Small intestine (tissue), 7 donors: Measurements from ENCODE around the gene NBEA. TPM values are rescaled to one million over a fixed set of nuclear protein-coding genes. Genes with fewer than 3 reads are reported as not detected.

Source experiments
- DNase-seq, 2 donors: peaks; one replicate each; pipeline versions ENCODE4 v3.0.0 to v3.0.0-alpha.2; 2013
- FAIRE-seq: peaks from 2 replicates; lab custom pipeline; 2012; peaks lifted over from hg19 to GRCh38; lab: Jason Lieb, UNC
- H3K27ac ChIP-seq, 3 donors: one replicate each; pipeline ENCODE4 v1.5.1; 2013; ENCODE audit warnings: low read length in 2 of 3, mild to moderate bottlenecking in 2 of 3, control low read depth in 1 of 3, inconsistent platforms in 1 of 3, low read depth in 1 of 3, moderate library complexity in 1 of 3
- H3K27me3 ChIP-seq, 3 donors: one replicate each; pipeline ENCODE4 v1.6.1; 2013; ENCODE audit warnings: low read length in 3 of 3, inconsistent platforms in 1 of 3; ENCODE audit not compliant: control insufficient read depth in 3 of 3, insufficient read depth in 3 of 3
- H3K36me3 ChIP-seq, 3 donors: one replicate each; pipeline ENCODE4 v1.6.1; 2013; ENCODE audit warnings: low read length in 3 of 3, inconsistent platforms in 1 of 3, low read depth in 1 of 3, mild to moderate bottlenecking in 1 of 3, moderate library complexity in 1 of 3; ENCODE audit not compliant: control insufficient read depth in 3 of 3, insufficient read depth in 2 of 3
- H3K4me1 ChIP-seq, 3 donors: one replicate each; pipeline ENCODE4 v1.6.1; 2013; ENCODE audit warnings: low read length in 2 of 3, inconsistent platforms in 1 of 3, low read depth in 1 of 3, mild to moderate bottlenecking in 1 of 3, moderate library complexity in 1 of 3; ENCODE audit not compliant: control insufficient read depth in 3 of 3, insufficient read depth in 2 of 3
- H3K4me3 ChIP-seq, 3 donors: one replicate each; pipeline ENCODE4 v1.5.1; 2013; ENCODE audit warnings: low read length in 3 of 3, control low read depth in 1 of 3, inconsistent platforms in 1 of 3, low read depth in 1 of 3, mild to moderate bottlenecking in 1 of 3, moderate library complexity in 1 of 3
- H3K9me3 ChIP-seq, 2 donors: one replicate each; pipeline ENCODE4 v1.6.1; 2013; ENCODE audit warnings: low read depth in 1 of 2, low read length in 1 of 2; ENCODE audit not compliant: control insufficient read depth in 2 of 2, insufficient read depth in 1 of 2
- WGBS, 3 donors: extraction: QIAGEN DNeasy Blood & Tissue Kit; methylation state at CpG; one replicate each; pipeline ENCODE4 v1.1.7; 2013; 5-methylcytosine and 5-hydroxymethylcytosine counted together
- polyA plus RNA-seq, 4 donors: library from polyadenylated mRNA; stranded (reverse) in 3 of 4; unstranded in 1 of 4; fragments of 200-250 nt in 3 of 4; fragments of 120-200 nt in 1 of 4; gene quantifications; one replicate each; pipeline versions ENCODE4 v1.2.1 to v1.2.3, GENCODE V29; 2013
- donor health status: healthy with polysubstance abuse.
- donor health status: control.
- donor health status: control.
- donor health status: Bipolar disorder and iron deficiency.
- donor health status: healthy.

The NBEA gene
- polyA plus RNA-seq, 4 donors = 1.1 to 3.1 (median 2.2) TPM

DNA sequence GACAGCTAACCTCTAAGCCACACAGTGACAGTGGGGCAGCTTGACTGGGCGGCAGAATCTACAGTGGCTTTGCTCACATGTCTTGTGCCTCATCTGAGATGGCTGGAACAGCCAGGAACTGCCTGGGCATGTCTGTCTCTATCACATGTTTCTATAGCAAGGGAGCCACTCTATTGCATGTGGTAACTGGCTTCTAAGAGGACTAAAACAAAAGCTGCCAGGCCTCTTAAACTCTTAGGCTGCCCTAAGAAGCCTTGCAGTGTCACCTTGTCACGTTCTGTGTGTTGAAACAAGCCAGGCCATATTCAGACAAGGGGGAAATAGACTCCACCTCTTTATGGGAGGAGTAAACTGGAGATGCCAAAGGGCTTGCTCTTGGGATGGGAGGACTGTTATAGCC, 657.3 kb downstream of the NBEA start:
- Histone ChIP-seq H3K36me3 (no peaks in the 10 kb centered on the region), H3K9me3 (no peaks in the 10 kb centered on the region), H3K4me3 (no peak overlapping the region), H3K4me1 (peaks cover 0 to 5% (median 0%) of the 10 kb centered on the region in 3 donors), H3K27me3 (no peaks in the 10 kb centered on the region), H3K27ac (no peak overlapping the region)
- 71 to 81% (median 79%) methylated on average over 2 of the region's 2 CpGs for WGBS, 3 donors
- FAIRE-seq (no peak), DNase-seq (no peak)

DNA sequence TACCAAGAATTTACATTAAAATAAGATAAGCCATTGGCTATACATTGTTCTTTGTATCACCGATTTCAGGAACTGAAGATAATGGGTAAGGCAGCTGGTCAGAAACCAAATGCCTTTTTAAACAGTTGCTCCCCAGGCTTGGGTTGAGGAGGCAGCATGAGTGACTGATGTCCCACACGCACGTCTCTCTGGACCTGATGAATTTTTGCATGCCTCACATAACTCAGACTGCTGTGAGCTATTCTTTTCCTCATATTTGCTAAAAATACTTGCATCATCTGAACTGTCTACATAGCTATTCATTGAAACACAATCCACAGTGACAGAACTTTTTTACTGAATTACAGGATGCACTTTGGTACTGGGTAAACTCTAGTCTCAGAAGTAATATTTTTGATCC, 658.1 kb downstream of the NBEA start:
- DNase-seq = no peak
- no peak overlapping the region for H3K27ac ChIP-seq
- no peaks in the 10 kb centered on the region for H3K36me3 ChIP-seq
- 87 to 93% (median 92%) methylated on average over 3 of the region's 3 CpGs for WGBS, 3 donors
- FAIRE-seq = no peak
- H3K27me3 ChIP-seq = no peaks in the 10 kb centered on the region
- H3K4me3 ChIP-seq = no peak overlapping the region
- peaks cover 0 to 5% (median 0%) of the 10 kb centered on the region in 3 donors for H3K4me1 ChIP-seq
- no peaks in the 10 kb centered on the region for H3K9me3 ChIP-seq

DNA sequence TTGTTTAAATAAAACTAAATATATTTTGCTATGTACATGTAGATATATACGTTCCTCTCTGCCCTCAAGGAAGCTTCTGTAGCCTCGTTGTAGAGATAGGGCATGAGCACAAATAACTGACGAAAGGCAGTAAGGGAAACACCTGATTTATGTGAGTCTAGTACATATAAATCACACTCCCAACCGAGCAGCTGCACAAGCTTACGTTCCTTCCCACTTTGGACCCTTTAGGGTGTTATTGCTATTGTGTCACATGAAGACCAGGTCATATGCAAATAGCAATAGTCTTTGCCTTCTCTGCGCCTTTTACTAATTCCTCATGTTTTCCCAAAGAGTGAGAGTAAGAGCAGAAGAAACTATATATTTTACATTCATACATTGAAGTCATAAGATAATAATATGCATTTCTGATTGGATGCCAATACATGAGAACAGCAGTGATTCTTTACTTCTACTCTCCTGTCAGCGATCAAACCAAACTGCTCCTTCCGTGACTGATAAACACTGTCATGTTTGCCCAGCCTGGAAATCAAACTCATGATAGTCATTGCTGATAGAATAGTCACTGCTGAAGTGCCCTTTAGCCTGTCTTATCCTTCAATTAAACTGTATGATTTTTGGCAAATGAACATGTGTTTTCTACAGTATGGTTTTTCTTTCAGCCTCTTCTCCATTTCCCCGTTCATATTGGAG, 661.7 kb downstream of the NBEA start:
- no peak overlapping the region for H3K27ac ChIP-seq
- H3K36me3 ChIP-seq = no peaks in the 10 kb centered on the region
- peaks cover 0 to 5% (median 0%) of the 10 kb centered on the region in 3 donors for H3K4me1 ChIP-seq
- no peaks in the 10 kb centered on the region for H3K9me3 ChIP-seq
- no peak overlapping the region for H3K4me3 ChIP-seq
- 56 to 70% (median 59%) methylated on average over 9 of the region's 9 CpGs for WGBS, 3 donors
- DNase-seq (peak in 1 of 2 donors; percentile 39), FAIRE-seq (no peak)
- no peaks in the 10 kb centered on the region for H3K27me3 ChIP-seq

DNA sequence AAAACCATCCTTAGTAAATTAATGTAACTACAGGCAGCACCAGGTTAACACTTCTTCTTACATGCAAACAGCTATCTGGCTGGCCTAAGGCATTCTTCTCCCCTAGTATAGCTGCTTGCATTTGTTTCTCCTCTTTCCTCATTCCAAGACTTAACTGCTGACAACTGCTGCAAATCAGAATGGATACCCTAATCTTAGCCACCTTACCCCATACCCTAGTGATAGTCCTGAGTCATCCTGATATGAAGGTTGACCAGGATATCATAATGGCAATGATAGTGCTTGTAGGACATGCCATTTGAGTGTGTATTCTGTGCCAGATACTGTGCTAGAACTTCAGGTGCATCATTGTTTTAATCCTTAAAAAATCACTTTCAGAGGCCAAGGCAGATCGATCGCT, 672.6 kb downstream of the NBEA start:
- Histone ChIP-seq H3K9me3 (no peaks in the 10 kb centered on the region), H3K27ac (no peak overlapping the region), H3K4me3 (no peak overlapping the region), H3K27me3 (no peaks in the 10 kb centered on the region), H3K36me3 (no peaks in the 10 kb centered on the region), H3K4me1 (no peaks in the 10 kb centered on the region)
- no peak for DNase-seq
- FAIRE-seq = no peak
- WGBS, 3 donors = 98 to 100% (median 100%) methylated on average over 2 of the region's 2 CpGs

DNA sequence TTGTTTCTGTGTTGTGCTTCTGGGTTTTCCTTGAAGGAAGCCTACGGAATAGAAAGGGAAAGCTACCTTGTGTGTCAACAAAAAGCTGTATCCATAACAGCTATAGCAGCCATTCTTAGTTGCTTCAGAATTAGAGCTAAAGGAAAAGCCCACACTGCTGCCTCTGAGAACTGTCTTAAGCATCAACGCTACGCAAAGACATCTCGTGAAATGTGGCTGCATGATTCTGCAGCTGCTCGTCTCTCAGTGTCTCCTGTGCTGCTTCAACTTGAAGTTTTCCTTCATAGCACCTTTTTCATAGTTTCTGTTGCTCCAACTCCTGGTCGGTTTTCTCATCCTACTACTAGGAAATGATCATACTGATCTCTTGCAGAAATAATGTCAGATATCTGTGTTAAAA, 675.4 kb downstream of the NBEA start:
- DNase-seq (no peak), FAIRE-seq (no peak)
- Histone ChIP-seq H3K4me3 (no peak overlapping the region), H3K4me1 (no peaks in the 10 kb centered on the region), H3K27me3 (no peaks in the 10 kb centered on the region), H3K27ac (no peak overlapping the region), H3K9me3 (no peaks in the 10 kb centered on the region), H3K36me3 (no peaks in the 10 kb centered on the region)
- 69 to 83% (median 75%) methylated on average over 6 of the region's 6 CpGs for WGBS, 3 donors

DNA sequence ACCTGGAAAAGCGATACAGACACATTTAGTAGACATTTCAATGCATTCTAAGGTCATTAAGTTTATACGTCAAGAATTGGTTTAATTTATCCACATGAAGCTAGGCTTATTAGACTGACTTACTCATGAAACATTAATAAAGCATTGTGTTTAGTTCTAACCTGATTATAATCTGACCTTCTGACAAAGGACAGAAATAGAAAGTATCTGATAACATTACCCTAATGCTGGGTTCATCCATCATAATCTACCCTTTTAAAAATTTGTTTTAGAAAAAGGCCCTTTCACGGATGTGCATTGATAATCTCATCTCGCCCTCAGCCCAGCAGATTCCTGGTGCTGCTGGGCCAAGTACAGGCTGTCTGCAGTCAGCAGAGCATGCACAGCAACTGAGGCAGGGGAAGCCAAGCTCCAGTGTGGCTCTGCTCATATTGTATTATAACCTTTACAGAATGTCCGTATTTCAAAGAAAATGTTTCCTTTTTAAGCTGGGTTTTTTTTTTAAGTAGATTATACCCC, 676.6 kb downstream of the NBEA start:
- Histone ChIP-seq H3K27me3 (no peaks in the 10 kb centered on the region), H3K9me3 (no peaks in the 10 kb centered on the region), H3K4me1 (no peaks in the 10 kb centered on the region), H3K4me3 (no peak overlapping the region), H3K27ac (no peak overlapping the region), H3K36me3 (no peaks in the 10 kb centered on the region)
- DNase-seq = no peak
- FAIRE-seq = no peak
- 72 to 86% (median 85%) methylated on average over 5 of the region's 5 CpGs for WGBS, 3 donors

DNA sequence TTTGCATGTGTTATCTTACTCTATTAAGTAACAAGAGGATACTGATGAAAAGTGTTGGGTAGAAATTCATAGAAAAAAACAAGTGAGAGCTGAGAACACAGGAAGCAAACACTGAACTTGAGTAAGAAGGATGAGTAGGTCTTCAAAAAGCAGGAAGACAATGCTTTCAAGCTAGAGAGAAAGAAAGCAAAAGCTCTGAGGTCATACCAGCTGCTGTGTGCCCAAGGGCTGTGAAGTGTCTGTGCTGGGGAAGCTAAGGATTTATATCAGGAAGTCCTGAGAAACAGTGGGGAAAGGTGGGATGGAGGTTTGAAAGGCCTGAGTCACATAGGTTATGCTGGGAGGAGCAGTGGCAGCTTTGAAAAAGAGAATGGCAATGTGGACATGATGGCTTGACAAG, 679.9 kb downstream of the NBEA start:
- Histone ChIP-seq H3K4me3 (no peak overlapping the region), H3K27me3 (no peaks in the 10 kb centered on the region), H3K9me3 (no peaks in the 10 kb centered on the region), H3K4me1 (no peaks in the 10 kb centered on the region), H3K36me3 (no peaks in the 10 kb centered on the region), H3K27ac (no peak overlapping the region)
- DNase-seq (no peak), FAIRE-seq (no peak)

DNA sequence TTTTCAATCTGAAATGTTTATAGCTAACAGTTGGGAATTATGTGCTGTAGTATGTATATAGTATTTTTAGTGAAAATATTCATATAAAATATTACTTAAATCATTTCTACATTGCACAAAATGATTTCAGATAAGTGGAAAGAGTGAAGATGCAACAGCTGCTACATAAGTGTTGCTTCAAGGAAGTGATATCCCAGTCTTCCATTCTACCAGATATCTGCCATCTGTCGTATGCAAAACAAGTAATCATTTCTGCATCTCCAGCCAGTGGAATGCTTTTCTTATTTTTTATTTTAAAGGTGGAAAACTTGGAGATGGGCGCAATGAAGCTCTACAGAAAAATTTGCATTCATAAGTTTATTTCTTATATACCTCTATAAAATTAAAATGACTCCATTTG, 687.0 kb downstream of the NBEA start:
- Histone ChIP-seq H3K27ac (no peak overlapping the region), H3K27me3 (no peaks in the 10 kb centered on the region), H3K4me3 (no peak overlapping the region), H3K9me3 (no peaks in the 10 kb centered on the region), H3K4me1 (no peaks in the 10 kb centered on the region), H3K36me3 (no peaks in the 10 kb centered on the region)
- no peak for FAIRE-seq
- 79 to 93% (median 87%) methylated on average over 2 of the region's 2 CpGs for WGBS, 3 donors
- DNase-seq = no peak
